ENCODE data around the gene ZNF354B. TPM values are rescaled to one million over a fixed set of nuclear protein-coding genes. Genes with fewer than 3 reads are reported as not detected.

ZNF354B gene
- total RNA-seq, result 27.4 to 28.7 TPM (median 28.2 TPM) in 3 replicates

- H3K4me1 Mint-ChIP-seq, result peaks cover 18% of the 10 kb centered on the region
These were observed at the start of gene ZNF354B for GRCh38 chr5:178859625-178860521. Gene ZNF354B (plus strand): TSS chr5:178859953. CDS start chr5:178861048, 1,095 bp downstream.

GRCh38 chr5:178817506-178817905 lies 42.2 kb upstream of the ZNF354B start:
- Mint-ChIP-seq H3K27ac (no peak overlapping the region), H3K36me3 (peaks cover 2% of the 10 kb centered on the region), H3K4me3 (no peak overlapping the region), H3K27me3 (ENCODE audit: low read depth) (peaks cover 3% of the 10 kb centered on the region), H3K9me3 (peaks cover 28% of the 10 kb centered on the region), H3K4me1 (no peaks in the 10 kb centered on the region)
- DNase-seq (ENCODE audit: low spot score in 2 of 2, unreplicated experiment in 2 of 2), result no peak
- no peak for TF ChIP-seq CTCF (IDR thresholded peaks at IDR 0.05; ENCODE audit: unreplicated experiment)

More at GRCh38 chr5:178859625-178860521, at the start of gene ZNF354B:
- no peaks in the 10 kb centered on the region for H3K27me3 Mint-ChIP-seq (ENCODE audit: low read depth)
- peak within 1 kb of the TSS; percentile 79 for H3K4me3 Mint-ChIP-seq
- peak; percentile 65 to 81 for DNase-seq (ENCODE audit: low spot score in 2 of 2, unreplicated experiment in 2 of 2)
- H3K36me3 Mint-ChIP-seq, result peaks cover 5% of the 10 kb centered on the region
- peak within 1 kb of the TSS; percentile 95 for H3K27ac Mint-ChIP-seq
- peaks cover 11% of the 10 kb centered on the region for H3K9me3 Mint-ChIP-seq
- TF ChIP-seq CTCF (IDR thresholded peaks at IDR 0.05; ENCODE audit: unreplicated experiment), result no peak

- H3K4me1 Mint-ChIP-seq, result no peaks in the 10 kb centered on the region
- H3K4me3 Mint-ChIP-seq, result no peak overlapping the region
- H3K36me3 Mint-ChIP-seq, result peaks cover 2% of the 10 kb centered on the region
- H3K27me3 Mint-ChIP-seq (ENCODE audit: low read depth), result peaks cover 3% of the 10 kb centered on the region
- no peak overlapping the region for H3K27ac Mint-ChIP-seq
- peaks cover 25% of the 10 kb centered on the region for H3K9me3 Mint-ChIP-seq
- no peak for TF ChIP-seq CTCF (IDR thresholded peaks at IDR 0.05; ENCODE audit: unreplicated experiment)
- DNase-seq (ENCODE audit: low spot score in 2 of 2, unreplicated experiment in 2 of 2), result no peak
These were observed 41.7 kb upstream of the ZNF354B start for GRCh38 chr5:178818094-178818493.

- Mint-ChIP-seq H3K4me1 (no peaks in the 10 kb centered on the region), H3K9me3 (peaks cover 16% of the 10 kb centered on the region), H3K27ac (no peak overlapping the region), H3K4me3 (no peak overlapping the region), H3K27me3 (ENCODE audit: low read depth) (peaks cover 3% of the 10 kb centered on the region), H3K36me3 (peaks cover 2% of the 10 kb centered on the region)
- no peak for TF ChIP-seq CTCF (IDR thresholded peaks at IDR 0.05; ENCODE audit: unreplicated experiment)
- no peak for DNase-seq (ENCODE audit: low spot score in 2 of 2, unreplicated experiment in 2 of 2)
These were observed 39.8 kb upstream of the ZNF354B start for GRCh38 chr5:178820001-178820400.

GRCh38 chr5:178825444-178825843 lies 34.3 kb upstream of the ZNF354B start:
- no peak overlapping the region for H3K27ac Mint-ChIP-seq
- H3K36me3 Mint-ChIP-seq, result peaks cover 2% of the 10 kb centered on the region
- H3K4me1 Mint-ChIP-seq, result no peaks in the 10 kb centered on the region
- no peak overlapping the region for H3K4me3 Mint-ChIP-seq
- no peaks in the 10 kb centered on the region for H3K27me3 Mint-ChIP-seq (ENCODE audit: low read depth)
- no peak for TF ChIP-seq CTCF (IDR thresholded peaks at IDR 0.05; ENCODE audit: unreplicated experiment)
- peaks cover 27% of the 10 kb centered on the region for H3K9me3 Mint-ChIP-seq
- DNase-seq (ENCODE audit: low spot score in 2 of 2, unreplicated experiment in 2 of 2), result no peak
